K562 (cell line): ENCODE measurements around the gene BCL10. TPM values are rescaled to one million over a fixed set of nuclear protein-coding genes. Genes with fewer than 3 reads are reported as not detected.

Source experiments
- ARHGAP35 ChIP-seq: fragments of 450-650 bp; IDR thresholded peaks from 2 replicates; pipeline ENCODE4 v1.6.1; 2018; ENCODE audit not compliant: partially characterized antibody
- MGA ChIP-seq: fragments of 450-650 bp; IDR thresholded peaks from 2 replicates; pipeline ENCODE4 v1.6.1; 2016; ENCODE audit warnings: mild to moderate bottlenecking, moderate library complexity
- NFRKB ChIP-seq: fragments of 450-650 bp; IDR thresholded peaks from 2 replicates; pipeline ENCODE4 v1.6.1; 2016; ENCODE audit warnings: low read depth
- NR3C1 ChIP-seq: sonication (generic); formaldehyde crosslinking; IDR thresholded peaks from 2 replicates; pipeline ENCODE4 v1.8.1; 2022; ENCODE audit warnings: missing genetic modification reagents
- PKNOX1 ChIP-seq: fragments of 450-650 bp; IDR thresholded peaks from 2 replicates; pipeline ENCODE4 v1.6.1; 2016
- POLR2B ChIP-seq: fragments of 450-650 bp; IDR thresholded peaks from 2 replicates; pipeline ENCODE4 v1.6.1; 2018; ENCODE audit warnings: low read depth; ENCODE audit not compliant: partially characterized antibody
- PPARD ChIP-seq: fragments of 250-450 bp; sonication (Bioruptor Pico); IDR thresholded peaks from 2 replicates; pipeline ENCODE4 v1.8.0; 2022; ENCODE audit warnings: inconsistent platforms, mild to moderate bottlenecking, moderate library complexity
- RBM14 ChIP-seq: fragments of 200-400 bp; formaldehyde crosslinking; IDR thresholded peaks from 2 replicates; pipeline ENCODE4 v1.6.1; 2018; ENCODE audit warnings: low read depth, mild to moderate bottlenecking, low read length, moderate library complexity, borderline replicate concordance; ENCODE audit not compliant: insufficient read depth
- ZNF507 ChIP-seq: conservative IDR thresholded peaks from 2 replicates; pipeline ENCODE4 v1.6.1; 2017; ENCODE audit warnings: missing genetic modification characterization, missing compliant biosample characterization
- polyA plus RNA-seq, 8 experiments: library from polyadenylated mRNA; depleted of rRNA in 4 of 8; stranded (reverse) in 5 of 8; unstranded in 3 of 8; fragments of >200 nt; fragmentation: Nextera tagmentation in 2 of 8; fragmentation: Illumina TruSeq in 1 of 8; extraction: Ambion mirVana in 2 of 8; extraction: Trizol in 1 of 8; gene quantifications; 2 replicates each; pipeline versions ENCODE4 v1.2.1 to v1.2.3, GENCODE V29; 2011 to 2014; ENCODE audit warnings: inconsistent platforms in 1 of 8, missing spikeins in 1 of 8
- total RNA-seq, 7 experiments: library from RNA; depleted of rRNA in 6 of 7; stranded (reverse); fragments of >200 nt in 6 of 7; fragmentation: Illumina TruSeq in 2 of 7; extraction: Trizol in 2 of 7; gene quantifications; 2 replicates each; pipeline versions ENCODE4 v1.2.1 to v1.2.3, GENCODE V29; 2011 to 2021; ENCODE audit warnings: low replicate concordance in 1 of 7
- TF ChIP-seq, protein P1 (sequence below): sonication (generic); formaldehyde crosslinking; IDR thresholded peaks from 2 replicates; pipeline ENCODE4 v1.8.0; 2022; ENCODE audit warnings: missing genetic modification reagents, mild to moderate bottlenecking, moderate library complexity, borderline replicate concordance
- TF ChIP-seq, protein P2 (sequence below): fragments of 250-450 bp; sonication (Bioruptor Pico); IDR thresholded peaks from 2 replicates; pipeline ENCODE4 v1.8.0; 2022; ENCODE audit warnings: moderate library complexity, mild to moderate bottlenecking, inconsistent platforms
- TF ChIP-seq, protein P3 (sequence below): sonication (generic); formaldehyde crosslinking; IDR thresholded peaks from 2 replicates; pipeline ENCODE4 v1.8.1; 2023; ENCODE audit warnings: mild to moderate bottlenecking, missing genetic modification reagents

BCL10 gene
- total and polyA plus RNA-seq, 9 of the 15 experiments (the other 6 are each of a cell fraction or from before 2014, with no cell fraction given), result 8.0 to 19.4 (median 12.3) TPM

DNA sequence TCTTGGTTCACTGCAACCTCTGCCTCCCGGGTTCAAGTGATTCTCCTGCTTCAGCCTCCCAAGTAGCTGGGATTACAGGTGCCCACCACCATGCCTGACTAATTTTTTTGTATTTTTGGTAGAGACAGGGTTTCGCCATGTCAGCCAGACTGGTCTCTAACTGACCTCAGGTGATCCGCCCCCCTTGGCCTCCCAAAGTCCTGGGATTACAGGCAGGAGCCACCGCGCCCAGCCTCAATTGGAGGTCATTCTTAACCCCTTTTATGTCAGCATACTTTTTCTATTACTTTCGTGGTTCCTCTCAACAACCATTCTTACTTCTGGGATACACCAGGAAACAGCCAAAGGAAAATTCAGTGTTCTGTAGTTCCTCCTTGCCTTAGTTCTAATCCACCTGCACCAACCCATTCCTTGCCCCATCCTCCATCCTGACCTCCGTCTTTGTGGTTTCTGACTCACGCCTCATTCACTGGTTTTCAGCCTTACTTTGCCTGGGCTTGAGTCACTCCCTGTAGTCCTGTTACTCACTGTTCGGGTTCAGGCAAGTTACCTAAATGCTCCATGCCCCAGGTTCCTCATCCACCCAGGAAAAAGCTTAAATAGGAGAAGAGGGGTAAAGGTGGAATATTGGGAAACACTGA, 12.9 kb upstream of the BCL10 start (continued):
- TF ChIP-seq, protein P1, sequence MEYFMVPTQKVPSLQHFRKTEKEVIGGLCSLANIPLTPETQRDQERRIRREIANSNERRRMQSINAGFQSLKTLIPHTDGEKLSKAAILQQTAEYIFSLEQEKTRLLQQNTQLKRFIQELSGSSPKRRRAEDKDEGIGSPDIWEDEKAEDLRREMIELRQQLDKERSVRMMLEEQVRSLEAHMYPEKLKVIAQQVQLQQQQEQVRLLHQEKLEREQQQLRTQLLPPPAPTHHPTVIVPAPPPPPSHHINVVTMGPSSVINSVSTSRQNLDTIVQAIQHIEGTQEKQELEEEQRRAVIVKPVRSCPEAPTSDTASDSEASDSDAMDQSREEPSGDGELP (CRISPR knock-in tag), result no peak
- TF ChIP-seq PKNOX1 (no peak), MGA (no peak), ZNF507 (no peak), POLR2B (no peak), NFRKB (no peak), NR3C1 (CRISPR knock-in tag) (no peak), ARHGAP35 (no peak), PPARD (CRISPR knock-in tag) (no peak), RBM14 (no peak)
- TF ChIP-seq, protein P2, sequence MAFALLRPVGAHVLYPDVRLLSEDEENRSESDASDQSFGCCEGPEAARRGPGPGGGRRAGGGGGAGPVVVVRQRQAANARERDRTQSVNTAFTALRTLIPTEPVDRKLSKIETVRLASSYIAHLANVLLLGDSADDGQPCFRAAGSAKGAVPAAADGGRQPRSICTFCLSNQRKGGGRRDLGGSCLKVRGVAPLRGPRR (CRISPR knock-in tag), result no peak
- TF ChIP-seq, protein P3, sequence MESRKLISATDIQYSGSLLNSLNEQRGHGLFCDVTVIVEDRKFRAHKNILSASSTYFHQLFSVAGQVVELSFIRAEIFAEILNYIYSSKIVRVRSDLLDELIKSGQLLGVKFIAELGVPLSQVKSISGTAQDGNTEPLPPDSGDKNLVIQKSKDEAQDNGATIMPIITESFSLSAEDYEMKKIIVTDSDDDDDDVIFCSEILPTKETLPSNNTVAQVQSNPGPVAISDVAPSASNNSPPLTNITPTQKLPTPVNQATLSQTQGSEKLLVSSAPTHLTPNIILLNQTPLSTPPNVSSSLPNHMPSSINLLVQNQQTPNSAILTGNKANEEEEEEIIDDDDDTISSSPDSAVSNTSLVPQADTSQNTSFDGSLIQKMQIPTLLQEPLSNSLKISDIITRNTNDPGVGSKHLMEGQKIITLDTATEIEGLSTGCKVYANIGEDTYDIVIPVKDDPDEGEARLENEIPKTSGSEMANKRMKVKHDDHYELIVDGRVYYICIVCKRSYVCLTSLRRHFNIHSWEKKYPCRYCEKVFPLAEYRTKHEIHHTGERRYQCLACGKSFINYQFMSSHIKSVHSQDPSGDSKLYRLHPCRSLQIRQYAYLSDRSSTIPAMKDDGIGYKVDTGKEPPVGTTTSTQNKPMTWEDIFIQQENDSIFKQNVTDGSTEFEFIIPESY (CRISPR knock-in tag), result no peak
